HCT116 (cell line): ENCODE measurements around the gene KCNA2. TPM values are rescaled to one million over a fixed set of nuclear protein-coding genes. Genes with fewer than 3 reads are reported as not detected.

Experiments
- ATAC-seq: fragments of 200-7000 bp; cut with Tn5 transposase; 2 replicates; pipeline ENCODE4 v1.9.1; 2020; ENCODE audit warnings: mild to moderate bottlenecking, moderate library complexity
- BruUV-seq: library from RNA; stranded (reverse); fragments of 400-500 nt; replicated peaks from 2 replicates; lab custom pipeline; 2021; lab: Mats Ljungman, UMichigan
- CTCF ChIA-PET: fragments of 300-600 bp; sonication (Branson Sonifier 250); formaldehyde crosslinking; loops from one replicate; lab custom pipeline; 2021; ENCODE audit warnings: antibody characterized with exemption; lab: Charles Lee
- POLR2A ChIA-PET: fragments of 300-600, 350-600 bp; sonication (Branson Sonifier 250); formaldehyde crosslinking; loops from one replicate; lab custom pipeline; 2021; ENCODE audit warnings: antibody characterized with exemption; lab: Charles Lee
- RAD21 ChIA-PET, 2 experiments: fragments of 300-600 bp; sonication (Branson Sonifier 250); formaldehyde crosslinking; loops; one replicate each; lab custom pipeline; 2023; ENCODE audit warnings: low total read pairs in 2 of 2; ENCODE audit not compliant: uncharacterized antibody in 2 of 2, unreplicated experiment in 2 of 2, low non-redundant PET in 1 of 2; lab: Charles Lee
- DNase-seq: peaks from one replicate; pipeline ENCODE4 v3.0.0-alpha.2; 2010; ENCODE audit warnings: low read depth, low spot score
- H2AFZ ChIP-seq: fragments of 200-600 bp; shearing (Covaris generic), sonication (generic); 2 replicates; pipeline ENCODE4 v1.6.1; 2017; ENCODE audit warnings: low read depth, mixed run types, mixed read lengths, antibody characterized with exemption, low read length; ENCODE audit not compliant: poor library complexity, severe bottlenecking
- H3K27ac ChIP-seq: 2 replicates; pipeline ENCODE4 v1.5.1; 2012; ENCODE audit warnings: low read depth, low read length
- H3K27me3 ChIP-seq: fragments of 200-600 bp; sonication (generic); 2 replicates; pipeline ENCODE4 v1.6.1; 2016; ENCODE audit warnings: mixed run types, low read length, mixed read lengths; ENCODE audit not compliant: insufficient read depth
- H3K36me3 ChIP-seq, 2 experiments: fragments of 200-500 bp in 1 of 2; fragments of 200-600 bp in 1 of 2; sonication (Bioruptor generic) in 1 of 2; sonication (generic) in 1 of 2; 2 replicates each; pipeline versions ENCODE4 v1.5.1 to v1.6.1; 2014 to 2016; ENCODE audit warnings: low read length in 2 of 2, inconsistent platforms in 1 of 2, mixed read lengths in 1 of 2, mixed run types in 1 of 2; ENCODE audit not compliant: insufficient read depth in 2 of 2, control insufficient read depth in 1 of 2
- H3K4me1 ChIP-seq, 2 experiments: fragments of 200-600 bp in 1 of 2; sonication (generic) in 1 of 2; 2 replicates each; pipeline versions ENCODE4 v1.5.1 to v1.6.1; 2012 to 2017; ENCODE audit warnings: low read length in 2 of 2, inconsistent platforms in 1 of 2, mild to moderate bottlenecking in 1 of 2, mixed read lengths in 1 of 2, mixed run types in 1 of 2, moderate library complexity in 1 of 2; ENCODE audit not compliant: insufficient read depth in 2 of 2, control insufficient read depth in 1 of 2
- H3K4me2 ChIP-seq: fragments of 200-600 bp; sonication (generic); 2 replicates; pipeline ENCODE4 v1.6.1; 2017; ENCODE audit warnings: mixed run types, low read length, mixed read lengths
- H3K4me3 ChIP-seq, 2 experiments: fragments of 200-600 bp in 1 of 2; sonication (generic) in 1 of 2; replicated peaks in 1 of 2; 2 replicates each; pipeline ENCODE4 v1.5.1; 2011 to 2016; ENCODE audit warnings: low read length in 2 of 2, control low read depth in 1 of 2, low read depth in 1 of 2, mild to moderate bottlenecking in 1 of 2, mixed read lengths in 1 of 2, mixed run types in 1 of 2
- H3K79me2 ChIP-seq: fragments of 200-600 bp; sonication (generic); 2 replicates; pipeline ENCODE4 v1.6.1; 2017; ENCODE audit warnings: mild to moderate bottlenecking, mixed run types, low read length, moderate library complexity, mixed read lengths; ENCODE audit not compliant: insufficient read depth
- H3K9ac ChIP-seq: fragments of 200-600 bp; sonication (generic); 2 replicates; pipeline ENCODE4 v1.6.1; 2016; ENCODE audit warnings: low read length, mixed read lengths
- H3K9me2 ChIP-seq: fragments of 200-600 bp; sonication (generic), shearing (Covaris generic); 2 replicates; pipeline ENCODE4 v1.6.1; 2017; ENCODE audit warnings: mixed run types, mild to moderate bottlenecking, moderate library complexity; ENCODE audit not compliant: insufficient read depth
- H3K9me3 ChIP-seq, 2 experiments: fragments of 200-500 bp in 1 of 2; fragments of 200-600 bp in 1 of 2; sonication (Bioruptor generic) in 1 of 2; sonication (generic) in 1 of 2; 2 replicates each; pipeline ENCODE4 v1.6.1; 2014 to 2017; ENCODE audit warnings: low read length in 2 of 2, mixed read lengths in 2 of 2, inconsistent platforms in 1 of 2, low read depth in 1 of 2, mild to moderate bottlenecking in 1 of 2, mixed run types in 1 of 2, moderate library complexity in 1 of 2; ENCODE audit not compliant: control insufficient read depth in 1 of 2, insufficient read depth in 1 of 2
- H4K20me1 ChIP-seq: fragments of 200-600 bp; sonication (generic), shearing (Covaris generic); 2 replicates; pipeline ENCODE4 v1.6.1; 2017; ENCODE audit warnings: mixed run types, mild to moderate bottlenecking, moderate library complexity; ENCODE audit not compliant: insufficient read depth
- ATF3 ChIP-seq: IDR thresholded peaks from 2 replicates; pipeline ENCODE4 v1.6.1; 2012
- CEBPB ChIP-seq: IDR thresholded peaks from 2 replicates; pipeline ENCODE4 v1.6.1; 2012; ENCODE audit warnings: low read depth
- ELF1 ChIP-seq: IDR thresholded peaks from 2 replicates; pipeline ENCODE4 v1.6.1; 2012; ENCODE audit warnings: low read depth, borderline replicate concordance
- EZH2phosphoT487 ChIP-seq: fragments of 200-600 bp; IDR thresholded peaks from 2 replicates; pipeline ENCODE4 v1.6.1; 2018; ENCODE audit warnings: antibody characterized with exemption, borderline replicate concordance
- JUND ChIP-seq: IDR thresholded peaks from 2 replicates; pipeline ENCODE4 v1.6.1; 2012
- POLR2AphosphoS5 ChIP-seq: IDR thresholded peaks from 2 replicates; pipeline ENCODE4 v1.6.1; 2011; ENCODE audit warnings: mild to moderate bottlenecking, low read depth, low read length, moderate library complexity
- REST ChIP-seq: IDR thresholded peaks from 2 replicates; pipeline ENCODE4 v1.6.1; 2012; ENCODE audit warnings: low read depth
- SIN3A ChIP-seq: IDR thresholded peaks from 2 replicates; pipeline ENCODE4 v1.6.1; 2012; ENCODE audit warnings: low read depth
- SP1 ChIP-seq: IDR thresholded peaks from 2 replicates; pipeline ENCODE4 v1.6.1; 2012; ENCODE audit warnings: low read depth
- YY1 ChIP-seq: IDR thresholded peaks from 2 replicates; pipeline ENCODE4 v1.6.1; 2011; ENCODE audit warnings: low read length, low read depth, moderate library complexity, mild to moderate bottlenecking; ENCODE audit not compliant: insufficient replicate concordance; ENCODE audit errors: extremely low read depth
- ZFX ChIP-seq: fragments of 450-650 bp; IDR thresholded peaks from 2 replicates; pipeline ENCODE4 v1.6.1; 2017
- intact Hi-C: fragments of 100-400 bp; cut with micrococcal nuclease; formaldehyde crosslinking; loops from 2 replicates; pipeline ENCODE4 v1.10.0; 2022
- total RNA-seq: library from RNA; stranded (reverse); gene quantifications from one replicate; pipeline ENCODE4 v1.2.1, GENCODE V29; 2021; ENCODE audit not compliant: unreplicated experiment

KCNA2 gene
- total RNA-seq, 1 experiment from 2014 or later: not detected

GRCh38 chr1:110634455-110635311 lies 28.5 kb upstream of the KCNA2 start:
- ChIA-PET RAD21 (no interaction called here), CTCF (no interaction called here), POLR2A (no interaction called here)
- Histone ChIP-seq H2AFZ (no peak overlapping the region), H3K4me2 (no peak overlapping the region), H3K36me3 (no peaks in the 10 kb centered on the region), H4K20me1 (no peaks in the 10 kb centered on the region), H3K27ac (no peak overlapping the region), H3K4me3 (no peak overlapping the region), H3K9me3 (no peaks in the 10 kb centered on the region), H3K79me2 (no peaks in the 10 kb centered on the region), H3K4me1 (0 out of 4 replicates have a peak, but pooled peaks cover 0 to 3% of the 10 kb centered on the region in 2 experiments), H3K9ac (no peak overlapping the region), H3K9me2 (no peaks in the 10 kb centered on the region), H3K27me3 (peaks cover 41% of the 10 kb centered on the region)
- TF ChIP-seq SP1 (no peak), SIN3A (no peak), YY1 (no peak), CEBPB (no peak), ELF1 (no peak), POLR2AphosphoS5 (no peak), ZFX (no peak), EZH2phosphoT487 (no peak), ATF3 (no peak), REST (no peak), JUND (no peak)
- no TSS peak for BruUV-seq
- ATAC-seq (no peak), DNase-seq (no peak)
- intact Hi-C loops: loop anchor here (5.0 kb wide), 2 partner anchors 48 to 358 kb away; no protein-coding TSS in a partner anchor
